H1 (cell line): ENCODE data around the gene SELENOF. TPM values are rescaled to one million over a fixed set of nuclear protein-coding genes. Genes with fewer than 3 reads are reported as not detected.
"Not testable (repeated sequence)": the region's sequence is repeated elsewhere in the genome, so short reads cannot be mapped to it uniquely, and the experiment has no call there.

Source experiments
- CTCF ChIA-PET: fragments of 300-600 bp; sonication (Branson Sonifier 250); formaldehyde crosslinking; loops from one replicate; lab custom pipeline; 2021; ENCODE audit not compliant: partially characterized antibody; lab: Charles Lee
- POLR2A ChIA-PET: fragments of 300-600 bp; sonication (Branson Sonifier 250); formaldehyde crosslinking; loops from one replicate; lab custom pipeline; 2021; ENCODE audit warnings: inconsistent platforms; ENCODE audit not compliant: partially characterized antibody; lab: Charles Lee
- DNase-seq, 2 experiments: peaks; one replicate each; pipeline versions ENCODE4 v3.0.0 to v3.0.0-alpha.2; 2010 to 2022; ENCODE audit warnings: low spot score in 2 of 2, low read depth in 1 of 2, mixed read lengths in 1 of 2
- FAIRE-seq: peaks from 2 replicates; lab custom pipeline; 2011; peaks lifted over from hg19 to GRCh38; lab: Jason Lieb, UNC
- H2AFZ ChIP-seq: 2 replicates; pipeline ENCODE4 v1.8.1; 2012; ENCODE audit warnings: low read length, inconsistent platforms
- H2AK5ac ChIP-seq: 2 replicates; pipeline ENCODE4 v1.6.1; 2013; ENCODE audit warnings: low read depth, low read length
- H2BK120ac ChIP-seq: replicated peaks from 2 replicates; pipeline ENCODE3; 2013; ENCODE audit warnings: low read depth, low read length, inconsistent platforms
- H2BK12ac ChIP-seq: 2 replicates; pipeline ENCODE4 v1.6.1; 2013; ENCODE audit warnings: low read depth, low read length
- H2BK15ac ChIP-seq: 2 replicates; pipeline ENCODE4 v1.6.1; 2013; ENCODE audit warnings: low read length
- H2BK20ac ChIP-seq: 2 replicates; pipeline ENCODE4 v1.6.1; 2013; ENCODE audit warnings: low read length
- H2BK5ac ChIP-seq: 2 replicates; pipeline ENCODE4 v1.6.1; 2013; ENCODE audit warnings: low read depth, low read length
- H3K14ac ChIP-seq: 2 replicates; pipeline ENCODE4 v1.6.1; 2013; ENCODE audit warnings: inconsistent platforms; ENCODE audit not compliant: insufficient read length
- H3K18ac ChIP-seq: 2 replicates; pipeline ENCODE4 v1.6.1; 2013; ENCODE audit warnings: low read length; ENCODE audit errors: extremely low read depth
- H3K23ac ChIP-seq: 2 replicates; pipeline ENCODE4 v1.6.1; 2013; ENCODE audit warnings: inconsistent platforms; ENCODE audit not compliant: insufficient read length
- H3K23me2 ChIP-seq: 2 replicates; pipeline ENCODE4 v1.6.1; 2013; ENCODE audit warnings: low read depth, low read length
- H3K27ac ChIP-seq: 2 replicates; pipeline ENCODE4 v1.6.1; 2011; ENCODE audit warnings: low read depth, low read length, inconsistent platforms
- H3K27me3 ChIP-seq, 4 experiments: replicated peaks in 1 of 4; 1 replicate in 1 of 4; 2 replicates in 3 of 4; pipeline versions ENCODE4 v1.6.1 to v1.8.1; 2011 to 2013; ENCODE audit warnings: low read length in 3 of 4, mild to moderate bottlenecking in 3 of 4, inconsistent platforms in 2 of 4, mixed read lengths in 2 of 4, moderate library complexity in 1 of 4; ENCODE audit not compliant: control insufficient read depth in 3 of 4, insufficient read depth in 3 of 4; ENCODE audit errors: extremely low read depth in 1 of 4
- H3K36me3 ChIP-seq, 4 experiments: 2 replicates each; pipeline versions ENCODE4 v1.6.1 to v1.8.1; 2011 to 2013; ENCODE audit warnings: mild to moderate bottlenecking in 4 of 4, low read length in 3 of 4, moderate library complexity in 2 of 4, control low read depth in 1 of 4, inconsistent platforms in 1 of 4; ENCODE audit not compliant: insufficient read depth in 4 of 4, control insufficient read depth in 2 of 4
- H3K4ac ChIP-seq: replicated peaks from 2 replicates; pipeline ENCODE3; 2013; ENCODE audit warnings: low read length, low read depth, mixed read lengths, inconsistent platforms; ENCODE audit not compliant: insufficient read length
- H3K4me1 ChIP-seq, 4 experiments: replicated peaks in 1 of 4; 1 replicate in 1 of 4; 2 replicates in 3 of 4; pipeline versions ENCODE4 v1.6.1 to v1.8.1; 2011 to 2013; ENCODE audit warnings: low read length in 3 of 4, inconsistent platforms in 2 of 4, mixed read lengths in 1 of 4; ENCODE audit not compliant: insufficient read depth in 4 of 4, control insufficient read depth in 3 of 4
- H3K4me2 ChIP-seq, 2 experiments: 2 replicates each; pipeline versions ENCODE4 v1.6.1 to v1.8.1; 2011 to 2013; ENCODE audit warnings: low read depth in 2 of 2, low read length in 2 of 2, control low read depth in 1 of 2, inconsistent platforms in 1 of 2, mild to moderate bottlenecking in 1 of 2; ENCODE audit not compliant: insufficient read depth in 1 of 2
- H3K4me3 ChIP-seq, 4 experiments: fragments of 200-600, 300-600 bp in 1 of 4; sonication (generic), shearing (Covaris generic), sonication (Bioruptor Twin) in 1 of 4; 2 replicates each; pipeline versions ENCODE4 v1.5.1 to v1.8.1; 2011 to 2016; ENCODE audit warnings: low read length in 4 of 4, low read depth in 3 of 4, control low read depth in 2 of 4, inconsistent platforms in 2 of 4, mild to moderate bottlenecking in 2 of 4, mixed read lengths in 1 of 4, moderate library complexity in 1 of 4; ENCODE audit not compliant: insufficient read depth in 2 of 4; ENCODE audit errors: extremely low read depth in 1 of 4
- H3K56ac ChIP-seq: replicated peaks from 2 replicates; pipeline ENCODE3; 2013; ENCODE audit warnings: low read depth, mild to moderate bottlenecking, mixed read lengths, low read length, inconsistent platforms; ENCODE audit not compliant: insufficient read length
- H3K79me1 ChIP-seq: 2 replicates; pipeline ENCODE4 v1.6.1; 2013; ENCODE audit warnings: low read depth, low read length, control low read depth
- H3K79me2 ChIP-seq, 2 experiments: 2 replicates each; pipeline versions ENCODE4 v1.6.1 to v1.8.1; 2012 to 2013; ENCODE audit warnings: low read length in 2 of 2, mild to moderate bottlenecking in 2 of 2, inconsistent platforms in 1 of 2; ENCODE audit not compliant: insufficient read depth in 2 of 2, control insufficient read depth in 1 of 2
- H3K9ac ChIP-seq, 4 experiments: replicated peaks in 1 of 4; 1 replicate in 1 of 4; 2 replicates in 3 of 4; pipeline versions ENCODE4 v1.6.1 to v1.8.1; 2011 to 2013; ENCODE audit warnings: low read depth in 3 of 4, low read length in 3 of 4, control low read depth in 2 of 4, mild to moderate bottlenecking in 2 of 4, moderate library complexity in 2 of 4, inconsistent platforms in 1 of 4; ENCODE audit errors: extremely low read depth in 1 of 4
- H3K9me3 ChIP-seq, 2 experiments: 2 replicates each; pipeline versions ENCODE4 v1.6.1 to v1.8.1; 2012 to 2013; ENCODE audit warnings: mild to moderate bottlenecking in 2 of 2, moderate library complexity in 2 of 2, control low read depth in 1 of 2, inconsistent platforms in 1 of 2, low read depth in 1 of 2, low read length in 1 of 2, mixed read lengths in 1 of 2; ENCODE audit not compliant: insufficient read depth in 2 of 2
- H4K20me1 ChIP-seq, 2 experiments: replicated peaks in 1 of 2; 2 replicates each; pipeline versions ENCODE3 to v1.8.1; 2011 to 2013; ENCODE audit warnings: inconsistent platforms in 2 of 2, low read length in 2 of 2, mild to moderate bottlenecking in 1 of 2; ENCODE audit not compliant: insufficient read depth in 2 of 2, control insufficient read depth in 1 of 2
- H4K5ac ChIP-seq: 2 replicates; pipeline ENCODE4 v1.6.1; 2013; ENCODE audit warnings: low read length, low read depth, mixed read lengths, inconsistent platforms; ENCODE audit not compliant: insufficient read length
- H4K8ac ChIP-seq: 2 replicates; pipeline ENCODE4 v1.8.0; 2013; ENCODE audit warnings: mild to moderate bottlenecking, moderate library complexity, low read length, inconsistent platforms; ENCODE audit not compliant: insufficient read depth; ENCODE audit errors: extremely low read depth
- H4K91ac ChIP-seq: replicated peaks from 2 replicates; pipeline ENCODE3; 2013; ENCODE audit warnings: low read length, mixed read lengths, inconsistent platforms; ENCODE audit not compliant: insufficient read length
- WGBS, 2 experiments: shearing (Covaris generic) in 1 of 2; methylation state at CpG; one replicate each; pipeline versions ENCODE4 v1.1.6 to v1.1.7; 2013 to 2015; ENCODE audit warnings: low lambda C conversion rate in 2 of 2, mixed read lengths in 2 of 2, inconsistent platforms in 1 of 2, low coverage in 1 of 2, missing lambda C conversion rate in 1 of 2; ENCODE audit not compliant: insufficient replicate concordance in 2 of 2, insufficient coverage in 1 of 2, insufficient read length in 1 of 2; ENCODE audit errors: extremely low coverage in 1 of 2, missing lambda C conversion rate in 1 of 2; 5-methylcytosine and 5-hydroxymethylcytosine counted together
- polyA plus RNA-seq, 7 experiments: library from polyadenylated mRNA; depleted of rRNA in 3 of 7; stranded (reverse) in 5 of 7; unstranded in 2 of 7; fragments of >200 nt in 5 of 7; fragments of 200-250 nt in 2 of 7; gene quantifications; 1 replicate in 5 of 7; 2 replicates in 1 of 7; 4 replicates in 1 of 7; pipeline versions ENCODE4 v1.2.1 to v1.2.3, GENCODE V29; 2011 to 2013; ENCODE audit warnings: missing spikeins in 2 of 7, mixed read lengths in 2 of 7
- total RNA-seq: library from RNA; stranded (reverse); fragmentation: NEBNext Ultra II Directional; extraction: Animal tissue kit (Norgen Biotek cat#: 25700); gene quantifications from 2 replicates; pipeline ENCODE4 v1.2.1, GENCODE V29; 2021

SELENOF gene
- total and polyA plus RNA-seq, 2 of the 8 experiments (the other 6 are each of a cell fraction or from before 2014, with no cell fraction given): 70.7 to 163 TPM

GRCh38 chr1:86899401-86899800, 14.5 kb downstream of the SELENOF start:
- H3K4me1 ChIP-seq, H4K91ac ChIP-seq, H2BK15ac ChIP-seq, FAIRE-seq, H2AK5ac ChIP-seq, H2BK5ac ChIP-seq, H3K27ac ChIP-seq, H3K4me3 ChIP-seq, H3K27me3 ChIP-seq, H3K14ac ChIP-seq, H2BK120ac ChIP-seq, H2AFZ ChIP-seq, POLR2A ChIA-PET, H3K23me2 ChIP-seq, DNase-seq, H3K56ac ChIP-seq, H3K9ac ChIP-seq, H3K23ac ChIP-seq, H3K79me1 ChIP-seq, H3K9me3 ChIP-seq, H2BK20ac ChIP-seq, H2BK12ac ChIP-seq, H4K8ac ChIP-seq, H3K4me2 ChIP-seq, H4K5ac ChIP-seq, H4K20me1 ChIP-seq, H3K18ac ChIP-seq, H3K4ac ChIP-seq, CTCF ChIA-PET: not testable (repeated sequence)
- no CpG with 5 or more reads among the region's 33 CpGs for WGBS, 2 experiments
- peaks cover 6 to 40% (median 24%) of the 10 kb centered on the region in 4 experiments for H3K36me3 ChIP-seq
- peaks cover under 1 to 55% of the 10 kb centered on the region in 2 experiments; a peak in 3 of 4 replicates for H3K79me2 ChIP-seq
